H9 (cell line): ENCODE results near the gene OR1K1. TPM values are rescaled to one million over a fixed set of nuclear protein-coding genes. Genes with fewer than 3 reads are reported as not detected.

ENCODE experiments used
- DNase-seq: peaks from one replicate; pipeline ENCODE4 v3.0.0-alpha.2; 2017
- H2AFZ ChIP-seq: one replicate; pipeline ENCODE4 v1.6.1; 2013; ENCODE audit warnings: mild to moderate bottlenecking, low read length, control low read depth, moderate library complexity
- H2AK5ac ChIP-seq: 2 replicates; pipeline ENCODE4 v1.6.1; 2013; ENCODE audit warnings: low read length, control low read depth, mixed read lengths; ENCODE audit not compliant: insufficient read length
- H2BK120ac ChIP-seq: one replicate; pipeline ENCODE4 v1.6.1; 2013; ENCODE audit warnings: low read depth, mild to moderate bottlenecking, low read length, control low read depth, inconsistent platforms; ENCODE audit not compliant: poor library complexity, severe bottlenecking
- H2BK12ac ChIP-seq: 2 replicates; pipeline ENCODE4 v1.6.1; 2013; ENCODE audit warnings: low read length, control low read depth, mixed read lengths, low read depth; ENCODE audit not compliant: insufficient read length
- H2BK15ac ChIP-seq: 2 replicates; pipeline ENCODE4 v1.6.1; 2013; ENCODE audit warnings: low read depth, low read length, control low read depth
- H2BK20ac ChIP-seq: one replicate; pipeline ENCODE4 v1.6.1; 2013; ENCODE audit warnings: low read depth, mild to moderate bottlenecking, low read length, control low read depth, inconsistent platforms; ENCODE audit not compliant: poor library complexity, severe bottlenecking
- H2BK5ac ChIP-seq: 2 replicates; pipeline ENCODE4 v1.6.1; 2013; ENCODE audit warnings: low read length, control low read depth, mixed read lengths; ENCODE audit not compliant: insufficient read length
- H3K14ac ChIP-seq: 2 replicates; pipeline ENCODE4 v1.6.1; 2013; ENCODE audit warnings: low read length, control low read depth; ENCODE audit not compliant: insufficient read depth
- H3K18ac ChIP-seq: 2 replicates; pipeline ENCODE4 v1.6.1; 2013; ENCODE audit warnings: low read depth, mild to moderate bottlenecking, mixed read lengths, low read length, control low read depth; ENCODE audit not compliant: insufficient read length
- H3K23ac ChIP-seq: 2 replicates; pipeline ENCODE4 v1.6.1; 2013; ENCODE audit warnings: low read length, control low read depth, mixed read lengths, low read depth; ENCODE audit not compliant: insufficient read length
- H3K23me2 ChIP-seq: 2 replicates; pipeline ENCODE4 v1.6.1; 2013; ENCODE audit warnings: low read depth, mild to moderate bottlenecking, mixed read lengths, low read length, control low read depth; ENCODE audit not compliant: insufficient read length, poor library complexity, severe bottlenecking
- H3K27ac ChIP-seq: 2 replicates; pipeline ENCODE4 v1.5.1; 2013; ENCODE audit warnings: low read length, control low read depth, mixed read lengths, low read depth; ENCODE audit not compliant: insufficient read length
- H3K27me3 ChIP-seq: 2 replicates; pipeline ENCODE4 v1.6.1; 2013; ENCODE audit warnings: low read length, control low read depth, inconsistent platforms; ENCODE audit not compliant: insufficient read depth
- H3K4ac ChIP-seq: 2 replicates; pipeline ENCODE4 v1.6.1; 2013; ENCODE audit warnings: low read depth, mild to moderate bottlenecking, control low read depth, inconsistent platforms, low read length, moderate library complexity
- H3K4me1 ChIP-seq: 2 replicates; pipeline ENCODE4 v1.6.1; 2013; ENCODE audit warnings: low read length, control low read depth, inconsistent platforms; ENCODE audit not compliant: insufficient read depth
- H3K4me2 ChIP-seq: 2 replicates; pipeline ENCODE4 v1.6.1; 2013; ENCODE audit warnings: low read length, control low read depth, mixed read lengths; ENCODE audit not compliant: insufficient read length, insufficient read depth
- H3K56ac ChIP-seq: 2 replicates; pipeline ENCODE4 v1.6.1; 2013; ENCODE audit warnings: low read depth, mild to moderate bottlenecking, mixed read lengths, low read length, control low read depth; ENCODE audit not compliant: insufficient read length
- H3K79me1 ChIP-seq: 2 replicates; pipeline ENCODE4 v1.6.1; 2013; ENCODE audit warnings: low read depth, mild to moderate bottlenecking, moderate library complexity, low read length, control low read depth, inconsistent platforms; ENCODE audit not compliant: insufficient read depth, poor library complexity, severe bottlenecking
- H3K79me2 ChIP-seq: 2 replicates; pipeline ENCODE4 v1.6.1; 2013; ENCODE audit warnings: low read length, control low read depth, inconsistent platforms; ENCODE audit not compliant: insufficient read depth
- H3K9ac ChIP-seq: 2 replicates; pipeline ENCODE4 v1.6.1; 2013; ENCODE audit warnings: low read length, control low read depth, mixed read lengths; ENCODE audit not compliant: insufficient read length; ENCODE audit errors: extremely low read depth
- H3K9me3 ChIP-seq: one replicate; pipeline ENCODE4 v1.6.1; 2013; ENCODE audit warnings: low read depth, low read length, inconsistent platforms; ENCODE audit not compliant: control insufficient read depth
- H3T11ph ChIP-seq: one replicate; pipeline ENCODE4 v1.6.1; 2013; ENCODE audit warnings: mild to moderate bottlenecking, low read length, control low read depth, inconsistent platforms
- H4K20me1 ChIP-seq: one replicate; pipeline ENCODE4 v1.6.1; 2013; ENCODE audit not compliant: control insufficient read depth, insufficient read length, insufficient read depth
- H4K5ac ChIP-seq: 2 replicates; pipeline ENCODE4 v1.6.1; 2013; ENCODE audit warnings: low read depth, mild to moderate bottlenecking, mixed read lengths, low read length, control low read depth; ENCODE audit not compliant: insufficient read length
- H4K8ac ChIP-seq: replicated peaks from 2 replicates; pipeline ENCODE4 v1.6.1; 2013; ENCODE audit warnings: low read length, control low read depth, mixed read lengths, low read depth; ENCODE audit not compliant: insufficient read length
- H4K91ac ChIP-seq: 2 replicates; pipeline ENCODE4 v1.6.1; 2013; ENCODE audit warnings: low read depth, mild to moderate bottlenecking, moderate library complexity, mixed read lengths, low read length, control low read depth; ENCODE audit not compliant: insufficient read length
- H3K27ac Mint-ChIP-seq, 3 experiments: 2 replicates in 2 of 3; 3 replicates in 1 of 3; pipeline ENCODE4 v1.8.0; 2020 to 2021; ENCODE audit warnings: mixed read lengths in 3 of 3, mild to moderate bottlenecking in 1 of 3, moderate library complexity in 1 of 3
- H3K27me3 Mint-ChIP-seq: 2 replicates; pipeline ENCODE4 v1.8.0; 2021; ENCODE audit warnings: low read depth, mild to moderate bottlenecking, moderate library complexity, mixed read lengths
- H3K36me3 Mint-ChIP-seq, 3 experiments: 2 replicates in 2 of 3; 3 replicates in 1 of 3; pipeline ENCODE4 v1.8.0; 2020 to 2021; ENCODE audit warnings: low read depth in 3 of 3, mixed read lengths in 3 of 3; ENCODE audit not compliant: insufficient read depth in 1 of 3
- H3K4me1 Mint-ChIP-seq, 2 experiments: 2 replicates each; pipeline ENCODE4 v1.8.0; 2020; ENCODE audit warnings: mixed read lengths in 2 of 2
- H3K4me3 Mint-ChIP-seq, 2 experiments: 2 replicates in 1 of 2; 3 replicates in 1 of 2; pipeline ENCODE4 v1.8.0; 2020 to 2021; ENCODE audit warnings: mild to moderate bottlenecking in 2 of 2, mixed read lengths in 2 of 2, moderate library complexity in 1 of 2
- H3K9me3 Mint-ChIP-seq, 2 experiments: 2 replicates in 1 of 2; 3 replicates in 1 of 2; pipeline ENCODE4 v1.8.0; 2020; ENCODE audit warnings: mild to moderate bottlenecking in 2 of 2, mixed read lengths in 2 of 2, moderate library complexity in 1 of 2
- CTCF ChIP-seq: fragments of 200-600 bp; sonication (generic); conservative IDR thresholded peaks from 3 replicates; pipeline ENCODE4 v1.8.0; 2021; ENCODE audit warnings: antibody characterized with exemption, mild to moderate bottlenecking
- WGBS: extraction: QIAGEN DNeasy Blood & Tissue Kit; methylation state at CpG from one replicate; pipeline ENCODE4 v1.1.7; 2013; ENCODE audit warnings: missing lambda C conversion rate, low lambda C conversion rate, mixed read lengths; ENCODE audit not compliant: insufficient read length; ENCODE audit errors: extremely low coverage; 5-methylcytosine and 5-hydroxymethylcytosine counted together
- total RNA-seq: library from RNA; stranded (reverse); gene quantifications from 2 replicates; pipeline ENCODE4 v1.2.1, GENCODE V29; 2021

The OR1K1 gene
- total RNA-seq, 1 experiment from 2014 or later, result not detected

DNA sequence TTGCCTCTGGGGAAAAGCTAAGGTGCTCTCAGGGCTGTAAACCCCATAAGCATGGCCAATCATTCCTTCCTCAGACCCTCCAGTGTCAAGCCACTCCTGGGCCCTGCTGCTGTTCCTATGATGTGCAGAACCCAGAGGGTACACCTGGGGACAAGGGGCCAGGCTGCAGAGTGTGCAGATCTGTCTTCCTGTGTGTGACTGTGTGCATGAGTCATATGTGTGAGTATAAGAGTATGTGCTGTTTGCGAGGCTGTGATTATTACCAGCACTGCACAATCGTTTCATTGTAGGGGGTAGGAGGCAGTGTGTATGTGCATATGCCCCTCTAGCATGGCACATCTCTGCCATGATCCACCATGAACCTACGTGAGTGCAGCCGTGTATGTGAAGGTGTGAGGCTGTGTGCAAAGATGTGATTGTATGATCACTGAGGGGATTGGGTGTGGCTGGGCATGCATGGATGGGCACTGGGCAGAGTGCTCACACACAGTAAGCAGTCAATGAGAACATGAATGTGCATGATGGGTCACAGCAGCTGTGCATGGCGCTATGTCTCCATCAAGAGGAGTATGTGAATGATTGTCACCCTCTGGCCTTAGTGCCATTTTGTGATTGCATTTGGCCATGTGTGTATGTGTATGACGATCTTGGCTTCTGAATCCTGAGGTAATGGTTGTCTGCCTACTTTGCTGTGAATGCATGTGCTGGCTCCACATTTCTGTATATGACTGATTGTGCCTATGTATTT lies 2.4 kb upstream of the OR1K1 start:
- H2BK5ac ChIP-seq, result no peak overlapping the region
- H3K36me3 Mint-ChIP-seq, result peaks cover 0 to 26% (median 13%) of the 10 kb centered on the region in 3 experiments; a peak in 4 of 7 replicates
- WGBS, result no CpG with 5 or more reads among the region's 6 CpGs
- no peak overlapping the region for H3K9ac ChIP-seq
- H4K8ac ChIP-seq, result no peak overlapping the region
- H2BK12ac ChIP-seq, result no peak overlapping the region
- no peaks in the 10 kb centered on the region for H3K79me2 ChIP-seq
- H2BK20ac ChIP-seq, result no peak overlapping the region
- H3K4me3 Mint-ChIP-seq, result no peak overlapping the region
- no peak overlapping the region for H3K27ac ChIP-seq
- no peak overlapping the region for H3K4me2 ChIP-seq
- no peak overlapping the region for H4K91ac ChIP-seq
- no peak overlapping the region for H2BK15ac ChIP-seq
- no peak overlapping the region for H2AK5ac ChIP-seq
- H3K4ac ChIP-seq, result no peak overlapping the region
- peaks cover 18% of the 10 kb centered on the region for H3K9me3 ChIP-seq
- no peaks in the 10 kb centered on the region for H4K20me1 ChIP-seq
- no peak overlapping the region for H3T11ph ChIP-seq
- no peak overlapping the region; a peak in 1 of 7 replicates for H3K27ac Mint-ChIP-seq
- H4K5ac ChIP-seq, result no peak overlapping the region
- peaks cover 4% of the 10 kb centered on the region for H3K27me3 Mint-ChIP-seq
- no peaks in the 10 kb centered on the region for H3K27me3 ChIP-seq
- no peaks in the 10 kb centered on the region for H3K4me1 Mint-ChIP-seq
- H3K23me2 ChIP-seq, result peaks cover 3% of the 10 kb centered on the region
- peaks cover 40 to 92% of the 10 kb centered on the region in 2 experiments for H3K9me3 Mint-ChIP-seq
- no peak for DNase-seq
- no peak overlapping the region for H3K18ac ChIP-seq
- no peak overlapping the region for H3K23ac ChIP-seq
- H2AFZ ChIP-seq, result no peak overlapping the region
- no peaks in the 10 kb centered on the region for H3K4me1 ChIP-seq
- H3K56ac ChIP-seq, result no peak overlapping the region
- H2BK120ac ChIP-seq, result no peak overlapping the region
- TF ChIP-seq CTCF, result no peak
- H3K14ac ChIP-seq, result no peak overlapping the region
- no peaks in the 10 kb centered on the region for H3K79me1 ChIP-seq
